Fibroblast of skin of left biceps (primary cell): ENCODE data around the gene SMG1.

Source experiments
- DNase-seq, 2 experiments: peaks; one replicate each; pipeline ENCODE4 v3.0.0-alpha.2; 2013; ENCODE audit warnings: low read depth in 2 of 2

SMG1 gene

DNA sequence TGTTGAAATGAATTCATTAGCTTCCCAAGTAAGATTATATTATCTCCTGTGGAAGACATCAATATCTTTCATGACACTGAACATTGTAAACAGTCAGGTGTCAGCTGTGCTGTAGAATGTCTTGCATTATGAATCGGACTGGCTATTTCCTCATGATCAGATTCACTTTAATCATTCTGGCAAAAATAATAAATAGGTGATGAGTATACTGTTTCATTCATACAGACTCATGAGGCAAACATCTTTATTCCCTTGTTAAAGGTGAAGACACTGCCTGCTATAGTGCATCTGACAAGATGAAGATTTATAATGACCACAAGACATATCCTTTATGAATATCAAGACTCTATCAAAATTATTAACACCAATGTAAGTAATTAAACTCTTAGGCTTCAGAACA lies 73.6 kb downstream of the SMG1 start:
- no peak for DNase-seq

DNA sequence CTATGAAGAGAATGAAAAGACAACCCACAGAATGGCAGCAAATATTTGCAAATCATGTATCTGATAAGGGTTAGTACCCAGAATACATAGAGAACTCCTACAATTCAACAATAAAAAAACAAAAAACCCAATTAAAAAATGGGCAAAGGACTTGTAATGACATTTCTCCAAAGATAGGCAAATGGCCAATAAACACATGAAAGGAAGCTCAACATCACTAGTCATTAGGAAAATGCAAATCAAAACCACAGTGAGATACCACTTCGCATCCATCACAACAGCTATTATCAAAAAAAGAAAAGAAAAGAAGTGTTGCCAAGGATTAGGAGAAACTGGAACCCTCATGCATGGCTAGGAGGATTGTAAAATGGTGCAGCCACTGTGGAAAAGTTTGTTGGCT lies 79.8 kb downstream of the SMG1 start:
- DNase-seq, result no peak

DNA sequence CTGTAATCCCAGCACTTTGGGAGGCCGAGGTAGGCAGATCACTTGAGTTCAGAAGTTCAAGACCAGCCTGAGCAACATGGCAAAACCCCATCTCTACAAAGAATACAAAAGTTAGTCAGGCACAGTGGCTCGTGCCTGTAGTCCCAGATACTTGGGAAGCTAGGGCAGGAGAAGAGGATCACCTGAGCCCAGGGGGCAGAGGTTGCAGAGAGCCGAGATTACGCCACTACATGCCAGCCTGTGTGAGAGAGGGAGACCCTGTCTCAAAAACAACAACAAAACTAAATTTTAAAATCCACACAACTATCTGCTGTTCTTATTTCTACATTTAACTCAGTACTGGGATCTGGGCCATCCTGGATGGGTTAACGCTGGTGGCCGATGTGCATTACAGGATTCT lies 83.6 kb downstream of the SMG1 start:
- no peak for DNase-seq

DNA sequence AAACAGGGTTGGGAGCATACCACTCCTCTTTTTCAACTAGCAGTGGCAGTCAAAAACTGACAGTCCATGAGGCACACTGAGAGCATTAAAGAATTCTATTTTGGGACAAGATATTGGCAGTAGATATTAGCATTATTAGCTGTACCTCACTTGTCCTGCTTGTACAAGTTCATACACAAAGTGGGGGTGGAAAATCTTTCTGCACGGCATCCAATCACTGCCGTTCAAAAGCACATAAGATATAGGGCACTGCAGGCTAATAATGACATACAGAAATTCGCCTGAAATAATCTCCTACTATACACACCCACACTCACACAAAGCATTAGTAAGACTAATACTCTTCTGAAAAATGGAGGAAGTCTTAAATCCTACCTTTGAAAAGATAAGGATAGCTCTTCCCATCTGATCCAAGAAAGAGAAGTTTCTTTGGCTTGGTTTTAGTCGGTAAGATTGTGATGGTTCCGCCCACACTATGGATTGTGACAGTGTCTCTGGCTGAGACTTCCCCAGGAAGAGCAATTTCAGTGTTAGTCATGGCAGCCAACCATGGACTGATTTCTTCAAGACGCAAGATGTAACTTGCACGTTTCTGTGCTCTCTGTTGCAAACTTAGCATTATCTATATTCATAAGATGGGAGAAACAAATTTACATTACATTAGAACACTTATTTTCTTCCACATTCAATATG lies 84.2 kb downstream of the SMG1 start:
- DNase-seq, result no peak

DNA sequence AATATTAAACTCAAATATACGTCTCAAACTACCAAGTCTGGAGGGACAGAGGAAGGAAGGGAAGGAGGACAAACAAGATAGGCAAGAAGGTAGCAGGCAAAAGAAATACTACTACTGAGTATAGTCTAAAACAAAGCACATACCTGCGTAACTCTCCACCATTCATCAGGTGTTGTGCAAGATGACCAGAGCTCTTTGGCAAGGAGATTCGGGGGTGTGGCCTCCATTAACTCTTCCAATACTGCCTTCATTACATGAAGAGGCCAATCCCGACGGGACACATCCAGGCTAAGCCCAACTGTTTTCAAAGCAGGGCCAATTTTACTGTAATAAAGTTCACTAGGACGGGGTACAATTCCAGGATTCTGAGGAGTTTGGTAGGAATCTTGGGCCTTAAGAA lies 86.7 kb downstream of the SMG1 start:
- DNase-seq, result no peak

DNA sequence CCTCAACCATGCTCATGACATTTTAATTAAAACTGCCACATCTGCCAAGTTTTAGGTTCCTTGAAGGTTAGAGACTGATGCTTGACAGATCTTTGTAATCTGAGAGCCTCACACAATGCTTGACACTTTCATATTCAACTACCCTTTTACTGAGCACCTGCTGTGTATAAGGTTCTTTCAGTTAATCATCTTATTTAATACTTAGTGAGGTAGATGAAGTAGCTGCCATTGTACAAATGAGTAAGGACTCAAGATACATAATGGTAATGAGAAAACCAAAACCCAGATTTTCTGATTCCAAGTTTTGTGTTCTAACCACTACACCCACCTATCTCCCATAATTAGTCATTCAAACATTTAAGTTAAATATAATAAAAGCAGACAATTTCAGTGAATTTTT lies 89.5 kb downstream of the SMG1 start:
- no peak for DNase-seq

DNA sequence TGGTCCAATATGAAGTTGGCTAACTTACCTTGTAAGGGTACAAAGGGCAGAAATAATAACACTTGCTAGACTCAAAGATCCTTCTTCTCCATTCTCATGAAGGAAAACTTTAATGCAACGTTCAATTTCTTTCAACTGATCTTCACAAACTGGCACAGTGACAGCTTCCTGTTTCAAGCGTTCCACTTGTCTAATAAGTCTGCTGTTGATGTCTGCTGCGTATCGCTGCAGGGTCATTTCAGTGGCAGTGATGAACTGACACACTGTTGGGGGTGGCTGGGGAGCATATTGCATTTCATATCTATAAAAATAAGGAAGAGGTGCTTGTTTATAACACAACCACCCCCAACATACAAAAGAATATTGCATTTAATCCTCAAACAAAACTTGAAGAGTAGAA lies 91.3 kb downstream of the SMG1 start:
- DNase-seq, result no peak

DNA sequence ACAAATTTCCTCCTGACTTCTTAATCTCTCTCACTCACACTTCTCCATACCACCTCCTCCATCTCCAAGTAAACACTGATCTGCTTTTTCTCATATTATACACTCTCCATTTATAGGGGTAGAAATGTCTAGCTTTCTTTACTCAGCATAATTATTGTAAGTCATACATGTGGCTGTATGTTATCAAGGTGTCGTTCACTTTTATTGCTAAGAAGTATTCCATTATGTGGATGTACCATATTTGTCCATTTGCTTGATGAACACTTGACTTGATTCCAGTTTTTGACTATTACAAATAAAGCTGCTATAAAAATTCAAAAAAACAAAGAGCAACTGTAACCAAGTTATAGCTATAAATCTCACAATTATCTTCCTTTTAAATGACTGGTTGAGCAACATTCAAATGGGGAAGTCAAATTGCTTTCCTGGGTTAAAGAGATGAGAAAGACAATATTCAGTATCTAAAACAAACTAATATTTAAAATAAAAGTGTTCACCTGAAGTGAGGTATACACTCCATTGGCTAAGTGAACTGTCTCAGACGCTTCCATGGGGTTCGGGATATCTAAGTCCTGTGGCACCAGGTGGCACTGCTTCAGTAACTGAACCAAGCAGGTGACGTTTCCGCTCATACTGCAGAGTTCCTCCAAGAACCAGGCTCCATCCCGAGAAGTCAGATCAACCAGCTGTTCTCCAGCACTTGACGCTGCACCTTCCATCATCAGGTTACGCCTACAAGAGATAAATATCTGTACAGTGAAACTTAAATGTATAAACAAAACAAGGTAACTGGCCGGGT lies 92.3 kb downstream of the SMG1 start:
- no peak for DNase-seq

DNA sequence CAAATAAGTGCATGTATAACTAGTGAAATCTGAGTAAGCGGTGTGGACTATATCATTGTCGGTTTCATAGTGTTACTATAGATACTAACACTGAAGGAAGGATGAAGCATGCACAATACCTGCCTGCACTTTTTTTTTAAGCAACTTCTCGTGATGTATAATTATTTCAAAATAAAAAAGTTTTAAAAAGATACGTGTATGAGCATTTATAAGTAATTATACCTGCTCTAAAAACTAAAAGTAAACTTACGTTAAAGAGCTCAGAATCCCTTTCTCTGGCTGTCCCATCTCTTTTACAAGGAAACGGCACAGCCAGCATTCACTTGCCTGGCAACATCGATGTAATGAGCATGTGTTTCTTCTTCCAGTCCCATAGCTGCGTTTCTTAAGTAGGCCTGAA lies 93.6 kb downstream of the SMG1 start:
- DNase-seq, result no peak

DNA sequence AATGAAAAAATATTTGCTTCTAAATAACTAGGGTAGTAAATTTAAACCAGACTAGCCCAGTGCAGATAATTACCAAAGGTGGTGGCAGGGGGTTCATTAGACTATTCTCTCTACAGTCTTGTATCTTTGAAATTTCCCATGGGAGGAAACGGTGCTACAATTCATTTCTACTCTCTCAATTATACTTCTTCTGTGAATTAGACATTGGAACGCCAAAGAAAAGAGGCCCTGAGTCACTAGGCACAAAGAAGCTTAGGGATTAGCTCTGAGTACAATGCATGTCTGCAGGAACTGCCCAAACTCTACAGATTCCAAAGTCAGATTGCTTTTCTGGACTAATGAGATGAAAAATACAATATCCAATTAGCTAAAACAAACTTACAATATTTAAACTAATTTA lies 94.2 kb downstream of the SMG1 start:
- DNase-seq, result no peak

DNA sequence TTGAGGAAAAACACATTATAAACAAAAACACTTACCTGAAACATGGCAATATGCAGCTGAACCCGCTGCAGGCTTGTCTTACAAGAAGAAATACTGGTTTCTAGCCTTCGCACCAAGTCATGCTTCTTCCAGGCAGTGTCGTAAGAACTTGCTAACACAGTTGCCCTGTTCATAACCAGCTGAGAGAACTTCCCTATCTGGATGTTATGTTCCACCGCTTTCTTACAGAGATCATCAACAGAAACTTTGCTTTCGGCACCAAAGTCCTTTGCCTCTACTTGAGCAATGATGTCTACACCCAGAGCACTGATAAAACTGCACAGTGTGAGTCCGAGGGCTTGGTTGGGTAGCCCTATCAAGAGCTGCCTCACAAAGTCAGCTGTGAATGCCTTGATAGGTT lies 97.0 kb downstream of the SMG1 start:
- DNase-seq, result no peak

DNA sequence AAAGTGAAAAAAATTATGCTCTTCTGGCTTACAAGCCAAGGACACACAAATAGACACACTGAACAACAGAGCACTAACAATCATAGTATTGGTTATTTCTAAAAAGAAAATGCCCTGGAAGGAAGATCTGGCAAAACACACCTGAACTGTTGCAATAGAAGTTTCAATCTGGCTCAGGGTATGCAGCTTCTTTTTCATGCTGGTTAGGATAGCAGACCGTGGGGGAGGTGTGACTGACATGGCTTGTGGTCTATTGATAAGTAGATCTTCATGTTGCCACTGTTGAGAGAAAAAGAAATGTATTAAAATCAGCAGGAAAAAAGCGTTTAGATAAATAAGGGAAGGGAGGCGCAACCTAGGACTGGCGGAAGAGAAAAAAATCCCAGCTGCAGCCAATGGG lies 98.3 kb downstream of the SMG1 start:
- no peak for DNase-seq

DNA sequence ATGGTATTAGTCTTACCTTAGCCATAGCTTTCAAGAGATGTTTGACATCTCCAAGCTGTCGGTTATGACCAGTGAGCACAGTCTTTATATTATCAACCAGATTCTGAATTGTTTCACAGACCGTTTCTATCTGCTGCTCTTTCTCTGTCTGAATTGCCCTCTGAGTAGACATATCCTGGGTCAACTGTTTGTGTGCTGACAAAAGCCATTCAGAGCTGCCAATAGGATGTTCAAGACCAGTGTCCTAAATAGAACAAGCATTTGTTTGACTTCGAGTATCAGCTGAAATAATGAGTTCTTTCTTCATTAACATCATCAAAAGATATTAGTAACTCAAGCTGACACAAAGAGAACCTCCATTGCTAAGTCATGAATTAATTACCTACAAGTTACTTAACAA lies 109.9 kb downstream of the SMG1 start:
- DNase-seq, result no peak

DNA sequence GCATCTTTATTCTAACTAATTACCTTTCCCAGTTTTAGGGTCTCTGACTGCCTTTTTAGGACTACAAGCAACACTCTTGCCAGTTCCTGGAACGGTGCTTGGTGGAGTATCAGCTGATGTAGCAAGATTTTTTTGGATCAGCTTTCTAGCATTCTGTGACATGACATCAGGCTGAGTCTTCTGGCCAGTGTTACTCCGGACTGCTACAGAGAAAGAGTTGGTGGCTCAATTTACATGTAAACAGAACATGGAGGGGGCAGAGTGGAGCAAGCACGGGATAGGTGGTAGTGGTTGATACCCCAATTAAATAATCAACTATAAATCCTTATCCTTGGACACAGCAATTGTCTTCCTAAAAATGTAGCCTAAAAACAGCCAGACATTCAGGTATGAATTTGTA lies 114.3 kb downstream of the SMG1 start:
- DNase-seq, result no peak

DNA sequence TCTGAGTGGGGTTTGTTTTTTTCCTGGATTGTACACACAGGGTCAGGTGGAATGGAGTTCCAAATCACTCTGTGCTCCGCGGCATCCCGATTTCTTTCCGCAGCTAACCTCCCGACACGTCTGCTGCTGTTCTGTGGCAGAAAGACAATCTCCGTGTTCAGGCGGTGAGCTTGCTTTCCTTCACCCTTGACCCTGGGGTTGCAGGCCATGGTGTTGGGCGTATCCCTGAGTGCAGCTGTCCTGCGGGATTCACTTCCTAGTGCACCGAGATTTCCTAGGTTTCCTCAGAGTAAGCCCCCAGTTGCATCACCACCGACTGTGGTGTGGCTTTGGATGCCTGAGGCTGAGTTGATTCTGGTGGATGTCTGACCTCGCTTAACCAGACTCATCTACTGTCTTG lies 117.0 kb downstream of the SMG1 start:
- DNase-seq, result no peak

DNA sequence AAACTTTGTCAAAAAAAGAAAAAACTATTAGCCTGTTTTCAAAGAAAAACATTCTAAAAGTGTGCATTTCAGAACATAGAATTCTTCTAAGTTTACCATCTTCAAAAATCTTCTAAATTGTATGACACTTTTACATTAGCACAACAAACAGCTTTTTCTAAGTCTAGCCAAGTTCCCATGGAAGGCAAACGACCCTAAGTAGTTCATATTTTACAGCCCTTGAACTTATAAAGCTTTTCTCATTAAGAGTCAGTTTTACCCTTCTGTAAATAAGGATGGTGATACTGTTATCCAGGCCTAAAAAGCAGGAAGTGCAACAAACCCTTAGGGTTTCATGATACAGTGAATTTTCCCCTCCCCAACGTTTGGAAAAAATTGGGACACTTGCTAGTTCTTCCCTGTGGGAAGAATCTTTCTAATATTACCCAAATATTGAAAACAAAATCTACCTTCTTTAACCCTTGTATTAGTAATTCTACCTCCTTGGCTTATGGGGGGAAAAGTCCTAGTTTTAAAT lies 120.9 kb downstream of the SMG1 start:
- DNase-seq, result no peak

DNA sequence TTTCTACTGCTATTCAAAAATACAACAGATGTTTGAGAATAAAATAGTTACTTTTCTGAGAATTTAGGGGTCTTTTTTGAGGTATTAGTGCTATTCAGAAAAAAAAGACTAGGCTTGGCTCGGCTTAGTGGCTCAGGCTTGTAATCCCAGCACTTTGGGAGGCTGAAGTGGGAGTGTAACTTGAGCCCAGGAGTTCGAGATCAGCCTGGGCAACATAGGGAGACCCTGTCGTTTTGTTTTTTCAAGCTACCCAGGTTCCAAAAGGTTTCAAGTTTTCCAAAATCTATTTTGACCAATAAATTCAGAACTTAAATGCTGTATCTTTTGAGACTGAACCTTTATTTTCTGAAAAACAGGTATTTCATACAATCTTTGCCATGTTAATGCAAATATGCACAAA lies 121.7 kb downstream of the SMG1 start:
- DNase-seq, result no peak

DNA sequence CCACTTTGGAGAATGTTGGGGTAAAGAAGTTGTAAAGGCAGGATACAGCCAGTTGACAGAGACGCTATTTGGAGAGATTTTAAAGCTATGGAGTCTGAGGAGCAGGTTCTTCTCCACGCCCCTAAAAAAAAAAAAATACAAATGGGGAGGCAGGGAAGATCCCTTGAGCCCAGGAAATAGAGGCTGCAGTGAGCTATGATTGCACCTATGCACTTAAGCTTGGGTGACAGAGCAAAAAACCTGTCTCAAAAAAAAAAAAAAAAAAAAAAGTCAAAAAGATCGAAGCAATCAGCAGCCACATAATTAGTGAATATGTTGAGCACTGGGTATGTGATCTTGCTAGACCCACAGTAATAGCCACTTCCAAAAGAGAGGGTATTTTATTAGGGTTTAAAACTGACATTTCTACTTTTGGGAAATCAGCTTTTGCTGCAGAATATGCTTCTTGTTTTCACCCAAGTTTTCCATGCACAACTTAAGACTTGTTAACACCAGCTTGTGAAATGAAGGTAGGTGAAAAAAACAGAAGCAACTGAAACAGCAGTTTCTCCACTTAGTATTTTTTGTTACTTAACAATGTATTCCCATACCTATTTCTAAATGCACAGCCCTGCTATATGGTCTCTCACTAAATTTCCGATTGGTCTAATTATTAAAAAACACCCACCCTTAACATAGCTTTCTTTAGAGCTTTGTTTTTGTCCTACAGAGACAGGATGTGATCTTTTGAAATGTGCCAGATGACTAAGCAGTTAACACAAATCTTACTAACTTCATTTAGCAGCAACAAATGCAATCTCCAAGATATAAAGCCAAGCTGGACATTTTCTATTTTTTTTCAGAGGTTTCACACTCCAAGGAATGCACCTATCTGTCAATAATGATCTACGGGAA lies 122.4 kb downstream of the SMG1 start:
- no peak for DNase-seq

DNA sequence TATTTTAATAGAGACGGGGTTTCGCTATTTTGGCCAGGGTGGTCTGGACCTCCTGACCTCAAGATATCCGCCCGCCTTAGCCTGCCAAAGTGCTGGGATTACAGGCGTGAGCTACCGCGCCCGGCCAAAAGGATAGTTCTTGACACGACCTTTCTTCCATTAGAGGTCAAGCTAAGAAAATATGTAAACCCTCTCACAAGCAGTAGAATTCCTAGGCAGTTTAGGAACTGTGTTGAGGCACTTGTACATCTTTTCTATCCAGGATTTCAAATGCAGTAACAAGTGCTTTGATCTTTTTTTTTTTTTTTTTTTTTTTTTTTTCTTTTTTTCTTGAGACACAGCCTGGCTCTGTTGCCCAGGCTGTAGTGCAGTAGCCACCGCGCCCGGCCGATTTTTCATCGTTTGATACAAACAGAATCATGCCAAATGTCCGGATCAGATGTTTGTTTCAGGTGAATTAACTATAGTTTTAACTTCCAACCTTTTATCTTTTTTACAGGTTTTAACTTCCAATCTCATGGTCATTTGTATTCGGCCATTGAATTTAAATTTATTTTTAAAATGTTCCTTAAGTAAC lies 123.4 kb downstream of the SMG1 start:
- no peak for DNase-seq

DNA sequence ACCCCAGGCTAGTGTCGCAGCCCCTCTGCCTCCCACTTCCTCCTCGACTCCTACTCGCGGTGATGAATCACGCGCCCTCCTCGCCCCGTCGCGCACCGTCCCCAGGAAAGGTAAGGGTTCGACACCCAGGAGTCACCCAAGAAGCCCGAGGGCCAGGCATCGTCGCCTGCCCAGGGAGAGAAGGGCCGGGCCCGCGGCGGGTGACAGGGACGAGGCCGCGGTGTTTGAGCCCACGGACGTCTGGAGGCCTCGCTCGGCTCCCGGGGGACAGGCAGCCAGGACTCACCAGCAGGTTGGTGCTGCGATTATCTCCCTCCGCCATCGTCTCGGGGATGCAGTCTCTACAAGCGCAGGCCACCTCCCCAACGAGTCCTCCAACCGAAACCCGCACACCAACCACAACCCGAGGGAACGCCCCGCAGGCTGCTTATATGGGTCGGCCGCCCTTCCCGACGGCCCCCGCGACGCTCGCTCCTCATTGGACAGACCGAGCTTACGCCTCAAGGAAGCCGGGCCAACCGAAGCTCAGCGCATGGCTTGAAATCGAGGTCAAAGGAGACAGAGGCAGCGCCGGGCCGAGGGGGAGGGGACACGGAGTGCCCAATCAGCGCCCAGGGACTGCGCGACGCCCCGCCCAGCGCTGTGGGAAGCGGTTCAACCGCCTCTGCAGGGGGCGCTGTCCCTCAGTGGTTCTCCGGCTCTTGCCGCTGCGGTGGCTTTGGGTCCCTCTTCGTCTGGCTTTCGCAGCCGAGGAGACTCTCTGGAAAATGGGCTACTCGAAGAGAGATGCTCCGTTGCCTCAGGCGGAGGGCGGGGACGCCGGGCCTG lies 124.8 kb downstream of the SMG1 start, which contains the start of gene ARL6IP1:
Gene ARL6IP1 (minus strand): TSS at position 405 of the 828 bp plus-strand sequence. CDS start 83 bp downstream, at position 322.
- DNase-seq, result peak; percentile 99

DNA sequence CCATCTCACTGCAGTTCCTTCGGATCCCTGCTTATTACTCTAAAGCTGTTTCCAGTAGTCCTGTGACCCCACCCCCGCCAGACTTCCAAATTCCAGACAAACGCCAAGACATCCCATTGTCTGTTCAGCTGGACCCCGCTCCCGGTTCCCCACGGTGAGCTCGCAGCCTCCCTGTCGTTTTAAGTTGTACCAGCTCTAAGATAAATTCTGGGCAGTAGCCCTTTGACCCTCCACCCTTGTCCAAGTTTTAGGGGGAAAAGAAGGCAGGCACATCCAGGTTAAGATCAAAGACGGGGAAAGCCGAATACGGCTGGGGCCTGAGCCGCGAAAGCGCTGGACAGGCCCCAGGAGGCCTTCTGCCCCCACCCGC lies 125.4 kb downstream of the SMG1 start:
- no peak for DNase-seq
